ENCODE results near the gene MPP3.
"Not testable (repeated sequence)": the region's sequence is repeated elsewhere in the genome, so short reads cannot be mapped to it uniquely, and the experiment has no call there.

The MPP3 gene

GRCh38 chr17:43800736-43801135, 32.2 kb downstream of the MPP3 start:
- H4K20me1 ChIP-seq (ENCODE audit: control insufficient read depth, insufficient read depth, low read depth, low read length), result no peaks in the 10 kb centered on the region
- no peak overlapping the region for H3K4me3 ChIP-seq (ENCODE audit: low read length)
- H3F3A ChIP-seq (ENCODE audit: control insufficient read depth, insufficient read depth), result no peaks in the 10 kb centered on the region
- H3K27me3 ChIP-seq (ENCODE audit: control insufficient read depth, low read length), result peaks cover 23% of the 10 kb centered on the region
- no peak overlapping the region for H3K27ac ChIP-seq (ENCODE audit: low read depth, low read length)
- peaks cover 3% of the 10 kb centered on the region; the same call in 1 of the 2 replicates for H3K4me1 ChIP-seq (ENCODE audit: control insufficient read depth, low read length)
- no peaks in the 10 kb centered on the region for H3K9me3 ChIP-seq (ENCODE audit: control insufficient read depth, insufficient read depth, low read length)
- no peak overlapping the region for H3K4me2 ChIP-seq (ENCODE audit: low read length)
- H3K79me2 ChIP-seq (ENCODE audit: control insufficient read depth, low read length), result no peaks in the 10 kb centered on the region
- no peak for TF ChIP-seq EZH2phosphoT487 (IDR thresholded peaks at IDR 0.05; ENCODE audit: borderline replicate concordance, low read length)
- no peak for TF ChIP-seq CTCF (IDR thresholded peaks at IDR 0.05; ENCODE audit: low read depth, low read length, poor library complexity, severe bottlenecking)
- no peaks in the 10 kb centered on the region for H3K36me3 ChIP-seq (ENCODE audit: control insufficient read depth, low read length)
- no peaks in the 10 kb centered on the region for H3K9me2 ChIP-seq (replicated peaks; ENCODE audit: control insufficient read depth, low read length)

- Histone ChIP-seq H3K4me3 (ENCODE audit: low read length) (no peak overlapping the region), H3K79me2 (ENCODE audit: control insufficient read depth, low read length) (no peaks in the 10 kb centered on the region), H3K4me2 (ENCODE audit: low read length) (no peak overlapping the region), H4K20me1 (ENCODE audit: control insufficient read depth, insufficient read depth, low read depth, low read length) (no peaks in the 10 kb centered on the region), H3K4me1 (ENCODE audit: control insufficient read depth, low read length) (peaks cover 3% of the 10 kb centered on the region; the same call in 1 of the 2 replicates), H3F3A (ENCODE audit: control insufficient read depth, insufficient read depth) (no peaks in the 10 kb centered on the region), H3K36me3 (ENCODE audit: control insufficient read depth, low read length) (no peaks in the 10 kb centered on the region), H3K9me3 (ENCODE audit: control insufficient read depth, insufficient read depth, low read length) (no peaks in the 10 kb centered on the region), H3K27ac (ENCODE audit: low read depth, low read length) (no peak overlapping the region), H3K27me3 (ENCODE audit: control insufficient read depth, low read length) (peaks cover 21% of the 10 kb centered on the region), H3K9me2 (replicated peaks; ENCODE audit: control insufficient read depth, low read length) (no peaks in the 10 kb centered on the region)
- TF ChIP-seq CTCF (IDR thresholded peaks at IDR 0.05; ENCODE audit: low read depth, low read length, poor library complexity, severe bottlenecking), result no peak
- TF ChIP-seq EZH2phosphoT487 (IDR thresholded peaks at IDR 0.05; ENCODE audit: borderline replicate concordance, low read length), result no peak
Observed at GRCh38 chr17:43799047-43799446, 33.9 kb downstream of the MPP3 start.

GRCh38 chr17:43798024-43798423, 34.9 kb downstream of the MPP3 start:
- not testable (repeated sequence) for H3K4me3 ChIP-seq (ENCODE audit: low read length); H3K79me2 ChIP-seq (ENCODE audit: control insufficient read depth, low read length); H3K4me1 ChIP-seq (ENCODE audit: control insufficient read depth, low read length); H3K36me3 ChIP-seq (ENCODE audit: control insufficient read depth, low read length); H3K9me3 ChIP-seq (ENCODE audit: control insufficient read depth, insufficient read depth, low read length); H3K27ac ChIP-seq (ENCODE audit: low read depth, low read length); H3F3A ChIP-seq (ENCODE audit: control insufficient read depth, insufficient read depth); H3K4me2 ChIP-seq (ENCODE audit: low read length); H3K9me2 ChIP-seq (replicated peaks; ENCODE audit: control insufficient read depth, low read length); H4K20me1 ChIP-seq (ENCODE audit: control insufficient read depth, insufficient read depth, low read depth, low read length)
- peaks cover 11% of the 10 kb centered on the region for H3K27me3 ChIP-seq (ENCODE audit: control insufficient read depth, low read length)

- H3K4me1 ChIP-seq (ENCODE audit: control insufficient read depth, low read length); H3F3A ChIP-seq (ENCODE audit: control insufficient read depth, insufficient read depth); H3K9me3 ChIP-seq (ENCODE audit: control insufficient read depth, insufficient read depth, low read length); H3K79me2 ChIP-seq (ENCODE audit: control insufficient read depth, low read length); H3K9me2 ChIP-seq (replicated peaks; ENCODE audit: control insufficient read depth, low read length); H3K27ac ChIP-seq (ENCODE audit: low read depth, low read length); H3K27me3 ChIP-seq (ENCODE audit: control insufficient read depth, low read length); H3K36me3 ChIP-seq (ENCODE audit: control insufficient read depth, low read length); H4K20me1 ChIP-seq (ENCODE audit: control insufficient read depth, insufficient read depth, low read depth, low read length); H3K4me3 ChIP-seq (ENCODE audit: low read length); H3K4me2 ChIP-seq (ENCODE audit: low read length): not testable (repeated sequence)
Observed at GRCh38 chr17:43792668-43793067, 40.3 kb downstream of the MPP3 start.

Measured in DOHH2 (cell line).